Tibial artery (tissue), 4 donors: Measurements from ENCODE around the gene SCMH1.

Experiments
- DNase-seq, 2 donors: peaks; one replicate each; pipeline ENCODE4 v3.0.0-alpha.2; 2019
- H3K27ac ChIP-seq, 2 donors: fragments of 200-600 bp; sonication (generic) in 1 of 2; 1 replicate in 1 of 2; 2 replicates in 1 of 2; pipeline ENCODE4 v1.5.1; 2018 to 2019; ENCODE audit warnings: mild to moderate bottlenecking in 1 of 2
- H3K27me3 ChIP-seq, 2 donors: fragments of 200-600 bp; sonication (generic) in 1 of 2; one replicate each; pipeline versions ENCODE4 v1.5.1 to v1.6.0; 2016 to 2019
- H3K36me3 ChIP-seq, 3 donors: fragments of 200-600 bp; sonication (generic) in 2 of 3; one replicate each; pipeline ENCODE4 v1.5.1; 2016 to 2019; ENCODE audit warnings: mild to moderate bottlenecking in 2 of 3
- H3K4me1 ChIP-seq, 4 donors: fragments of 200-600 bp; sonication (generic) in 2 of 4; 1 replicate in 3 of 4; 2 replicates in 1 of 4; pipeline ENCODE4 v1.5.1; 2016 to 2019
- H3K4me3 ChIP-seq, 2 donors: fragments of 200-600 bp; sonication (generic) in 1 of 2; 1 replicate in 1 of 2; 2 replicates in 1 of 2; pipeline ENCODE4 v1.5.1; 2018 to 2019; ENCODE audit warnings: mild to moderate bottlenecking in 2 of 2
- H3K9me3 ChIP-seq, 3 donors: fragments of 200-600 bp; sonication (generic) in 1 of 3; one replicate each; pipeline ENCODE4 v1.5.1; 2016 to 2019
- CTCF ChIP-seq, 2 experiments: fragments of 200-600 bp in 1 of 2; fragments of 450-650 bp in 1 of 2; IDR thresholded peaks; one replicate each; pipeline ENCODE4 v1.5.1; 2017 to 2019; ENCODE audit warnings: antibody characterized with exemption in 2 of 2, mild to moderate bottlenecking in 1 of 2, moderate library complexity in 1 of 2
- intact Hi-C: fragments of 100-400 bp; cut with DNase I; formaldehyde crosslinking; loops from one replicate; pipeline ENCODE4 v1.15.0; 2023; ENCODE audit warnings: low total_unique reads

The SCMH1 gene

GRCh38 chr1:41225495-41225894 is 16.6 kb downstream of the SCMH1 start:
- no peak for TF ChIP-seq CTCF (IDR thresholded peaks at IDR 0.05)
- Histone ChIP-seq H3K27me3 (no peaks in the 10 kb centered on the region), H3K36me3 (no peaks in the 10 kb centered on the region), H3K9me3 (no peaks in the 10 kb centered on the region), H3K4me1 (no peaks in the 10 kb centered on the region), H3K4me3 (no peak overlapping the region), H3K27ac (no peak overlapping the region)
- intact Hi-C loops, result no loop called here
- DNase-seq, result no peak

GRCh38 chr1:41222496-41222895 is 19.6 kb downstream of the SCMH1 start:
- Histone ChIP-seq H3K4me1 (no peaks in the 10 kb centered on the region), H3K27me3 (no peaks in the 10 kb centered on the region), H3K36me3 (peaks cover 5 to 14% (median 9%) of the 10 kb centered on the region in 3 donors), H3K4me3 (no peak overlapping the region), H3K27ac (no peak overlapping the region), H3K9me3 (peaks cover 0 to 3% (median 0%) of the 10 kb centered on the region in 3 donors)
- intact Hi-C loops, result no loop called here
- no peak for DNase-seq
- TF ChIP-seq CTCF (IDR thresholded peaks at IDR 0.05), result no peak

- no peak for TF ChIP-seq CTCF (IDR thresholded peaks at IDR 0.05)
- H3K9me3 ChIP-seq, result peaks cover 0 to 5% (median 0%) of the 10 kb centered on the region in 3 donors
- no peak overlapping the region for H3K27ac ChIP-seq
- intact Hi-C loops, result no loop called here
- DNase-seq, result no peak
- H3K4me1 ChIP-seq, result no peaks in the 10 kb centered on the region
- peaks cover 5 to 15% (median 10%) of the 10 kb centered on the region in 3 donors for H3K36me3 ChIP-seq
- H3K4me3 ChIP-seq, result no peak overlapping the region
- H3K27me3 ChIP-seq, result no peaks in the 10 kb centered on the region
These were observed 20.1 kb downstream of the SCMH1 start for GRCh38 chr1:41221995-41222394.

DNA sequence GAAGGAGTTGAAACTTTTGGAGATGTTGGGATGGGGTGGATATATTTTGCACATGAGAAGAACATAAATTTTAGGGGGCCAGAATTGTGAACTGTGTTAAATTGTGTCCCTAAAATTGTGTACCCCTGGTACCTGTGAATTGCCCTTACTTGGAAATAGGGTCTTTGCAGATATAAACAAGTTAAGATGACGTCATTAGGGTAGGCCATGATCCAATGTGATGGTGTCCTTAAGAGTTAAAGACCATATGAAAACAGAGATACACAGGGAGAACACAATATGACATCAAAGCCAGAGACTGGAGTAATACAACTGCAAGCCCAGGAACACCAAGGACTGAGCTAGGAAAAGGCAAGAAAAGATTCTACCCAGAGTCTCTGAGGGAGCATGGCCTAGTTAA is 24.0 kb downstream of the SCMH1 start:
- peaks cover 0 to 5% (median 0%) of the 10 kb centered on the region in 3 donors for H3K9me3 ChIP-seq
- no peak for DNase-seq
- peaks cover 5 to 18% (median 10%) of the 10 kb centered on the region in 3 donors for H3K36me3 ChIP-seq
- TF ChIP-seq CTCF (IDR thresholded peaks at IDR 0.05), result no peak
- no peaks in the 10 kb centered on the region for H3K27me3 ChIP-seq
- intact Hi-C loops, result no loop called here
- H3K27ac ChIP-seq, result no peak overlapping the region
- H3K4me1 ChIP-seq, result no peaks in the 10 kb centered on the region
- H3K4me3 ChIP-seq, result no peak overlapping the region

- TF ChIP-seq CTCF (IDR thresholded peaks at IDR 0.05), result no peak
- peaks cover 5 to 18% (median 10%) of the 10 kb centered on the region in 3 donors for H3K36me3 ChIP-seq
- no peak overlapping the region for H3K27ac ChIP-seq
- H3K27me3 ChIP-seq, result no peaks in the 10 kb centered on the region
- intact Hi-C loops, result no loop called here
- no peak for DNase-seq
- H3K9me3 ChIP-seq, result peaks cover 0 to 5% (median 0%) of the 10 kb centered on the region in 3 donors
- peaks cover 0 to 5% (median 0%) of the 10 kb centered on the region in 4 donors for H3K4me1 ChIP-seq
- H3K4me3 ChIP-seq, result no peak overlapping the region
These were observed 24.7 kb downstream of the SCMH1 start for GRCh38 chr1:41217441-41217840.

GRCh38 chr1:41215623-41216022 is 26.5 kb downstream of the SCMH1 start:
- no peaks in the 10 kb centered on the region for H3K27me3 ChIP-seq
- H3K4me1 ChIP-seq, result peaks cover 0 to 7% (median 0%) of the 10 kb centered on the region in 4 donors
- H3K36me3 ChIP-seq, result peaks cover 5 to 18% (median 10%) of the 10 kb centered on the region in 3 donors
- intact Hi-C loops, result no loop called here
- H3K4me3 ChIP-seq, result no peak overlapping the region
- DNase-seq, result no peak
- H3K9me3 ChIP-seq, result peaks cover 0 to 5% (median 0%) of the 10 kb centered on the region in 3 donors
- no peak overlapping the region for H3K27ac ChIP-seq
- no peak for TF ChIP-seq CTCF (IDR thresholded peaks at IDR 0.05)
